Fibroblast of skin of abdomen (primary cell): Measurements from ENCODE around the gene FAM186B.
A peak's percentile ranks its signal among the peaks of the same experiment; 100 is the strongest.

ENCODE experiments used
- DNase-seq: peaks from one replicate; pipeline ENCODE4 v3.0.0-alpha.2; 2013

The FAM186B gene

GRCh38 chr12:49552014-49552413 is 53.4 kb downstream of the FAM186B start:
- no peak for DNase-seq

GRCh38 chr12:49550693-49551252 is 54.7 kb downstream of the FAM186B start:
- DNase-seq, result no peak

- no peak for DNase-seq
These were observed 55.4 kb downstream of the FAM186B start for GRCh38 chr12:49549735-49550692.

- peak; percentile 21 for DNase-seq
These were observed 56.4 kb downstream of the FAM186B start for GRCh38 chr12:49548822-49549648.

GRCh38 chr12:49548481-49548821 is 57.0 kb downstream of the FAM186B start:
- no peak for DNase-seq

- no peak for DNase-seq
These were observed 58.2 kb downstream of the FAM186B start for GRCh38 chr12:49547090-49547690.

GRCh38 chr12:49546481-49546880 is 59.0 kb downstream of the FAM186B start:
- DNase-seq, result no peak

GRCh38 chr12:49545815-49546214 is 59.6 kb downstream of the FAM186B start:
- no peak for DNase-seq

- DNase-seq, result no peak
These were observed 61.3 kb downstream of the FAM186B start for GRCh38 chr12:49543914-49544815.

- DNase-seq, result no peak
These were observed 62.1 kb downstream of the FAM186B start for GRCh38 chr12:49543221-49543913.

- DNase-seq, result no peak
These were observed 62.8 kb downstream of the FAM186B start for GRCh38 chr12:49542592-49543160.

- DNase-seq, result no peak
These were observed 63.4 kb downstream of the FAM186B start for GRCh38 chr12:49541911-49542505.

GRCh38 chr12:49541140-49541861 is 64.1 kb downstream of the FAM186B start:
- DNase-seq, result no peak

- no peak for DNase-seq
These were observed 65.0 kb downstream of the FAM186B start for GRCh38 chr12:49540229-49541139.

GRCh38 chr12:49539406-49540228 is 65.8 kb downstream of the FAM186B start:
- DNase-seq, result no peak

- DNase-seq, result peak; percentile 61
These were observed 66.7 kb downstream of the FAM186B start, which contains the start of gene KCNH3 for GRCh38 chr12:49538510-49539403. Gene KCNH3 (plus strand): TSS chr12:49539030. CDS start chr12:49539417, 387 bp downstream.
